ENCODE measurements around the gene IQSEC3. TPM values are rescaled to one million over a fixed set of nuclear protein-coding genes. Genes with fewer than 3 reads are reported as not detected.
"Not testable (repeated sequence)": the region's sequence is repeated elsewhere in the genome, so short reads cannot be mapped to it uniquely, and the experiment has no call there.

The IQSEC3 gene
- 0.86 TPM for total RNA-seq
- long read RNA-seq: 0 reads

DNA sequence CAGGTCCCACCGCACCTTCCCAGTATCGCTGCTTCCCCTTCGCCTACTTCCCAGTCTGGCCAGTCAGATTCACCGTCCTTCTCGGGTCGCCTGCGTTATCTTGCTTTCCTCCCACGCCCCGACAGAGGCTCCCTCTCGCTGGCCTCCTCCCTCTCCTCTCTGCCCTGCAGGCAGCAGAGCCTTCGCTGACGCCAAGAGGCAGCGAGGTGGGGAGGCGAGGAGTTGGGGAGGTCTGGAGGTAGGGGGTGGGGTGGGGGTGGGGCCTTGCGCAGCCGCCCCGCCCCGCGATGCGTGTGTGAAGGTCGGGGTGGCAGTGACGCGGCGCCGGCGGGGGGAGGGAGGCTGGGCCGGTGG, at the start of gene IQSEC3:
TSS of gene IQSEC3 (plus strand) at position 340 of the 354 bp plus-strand sequence. CDS start 116 bp downstream, outside the sequence.
- DNase-seq (ENCODE audit: low spot score): peak; percentile 41
- intact Hi-C loops (cut with DNase I): not testable (repeated sequence)

DNA sequence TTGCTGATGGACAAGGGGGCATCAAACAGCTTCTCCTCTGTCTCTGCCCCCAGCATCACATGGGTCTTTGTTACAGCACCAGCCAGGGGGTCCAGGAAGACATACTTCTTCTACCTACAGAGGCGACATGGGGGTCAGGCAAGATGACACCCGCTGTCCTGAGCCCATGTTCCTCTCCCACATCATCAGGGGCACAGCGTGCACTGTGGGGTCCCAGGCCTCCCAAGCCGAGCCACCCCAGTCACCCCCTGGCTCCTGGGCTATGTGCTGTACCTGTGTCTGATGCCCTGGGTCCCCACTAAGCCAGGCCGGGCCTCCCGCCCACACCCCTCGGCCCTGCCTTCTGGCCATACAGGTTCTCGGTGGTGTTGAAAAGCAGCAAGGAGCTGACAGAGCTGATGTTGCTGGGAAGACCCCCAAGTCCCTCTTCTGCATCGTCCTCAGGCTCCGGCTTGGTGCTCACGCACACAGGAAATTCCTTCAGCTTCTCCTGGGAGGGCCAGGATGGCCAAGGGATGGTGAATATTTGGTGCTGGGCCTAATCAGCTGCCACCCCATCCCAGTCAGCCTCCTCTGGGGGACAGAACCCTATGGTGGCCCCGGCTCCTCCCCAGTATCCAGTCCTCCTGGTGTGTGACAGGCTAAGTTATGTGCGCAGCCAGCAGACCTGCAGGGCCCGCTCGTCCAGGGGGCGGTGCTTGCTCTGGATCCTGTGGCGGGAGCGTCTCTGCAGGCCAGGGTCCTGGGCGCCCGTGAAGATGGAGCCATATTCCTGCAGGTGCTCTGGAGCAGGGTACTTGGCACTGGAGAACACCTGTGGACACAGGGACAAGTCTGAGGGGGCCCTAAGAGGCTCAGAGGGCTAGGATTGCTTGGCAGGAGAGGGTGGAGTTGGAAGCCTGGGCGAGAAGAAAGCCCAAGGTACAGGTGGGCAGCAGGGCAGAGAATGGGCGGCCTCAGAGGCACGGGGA, 48.9 kb upstream of the IQSEC3 start:
- intact Hi-C loops (cut with DNase I); DNase-seq (ENCODE audit: low spot score): not testable (repeated sequence)

DNA sequence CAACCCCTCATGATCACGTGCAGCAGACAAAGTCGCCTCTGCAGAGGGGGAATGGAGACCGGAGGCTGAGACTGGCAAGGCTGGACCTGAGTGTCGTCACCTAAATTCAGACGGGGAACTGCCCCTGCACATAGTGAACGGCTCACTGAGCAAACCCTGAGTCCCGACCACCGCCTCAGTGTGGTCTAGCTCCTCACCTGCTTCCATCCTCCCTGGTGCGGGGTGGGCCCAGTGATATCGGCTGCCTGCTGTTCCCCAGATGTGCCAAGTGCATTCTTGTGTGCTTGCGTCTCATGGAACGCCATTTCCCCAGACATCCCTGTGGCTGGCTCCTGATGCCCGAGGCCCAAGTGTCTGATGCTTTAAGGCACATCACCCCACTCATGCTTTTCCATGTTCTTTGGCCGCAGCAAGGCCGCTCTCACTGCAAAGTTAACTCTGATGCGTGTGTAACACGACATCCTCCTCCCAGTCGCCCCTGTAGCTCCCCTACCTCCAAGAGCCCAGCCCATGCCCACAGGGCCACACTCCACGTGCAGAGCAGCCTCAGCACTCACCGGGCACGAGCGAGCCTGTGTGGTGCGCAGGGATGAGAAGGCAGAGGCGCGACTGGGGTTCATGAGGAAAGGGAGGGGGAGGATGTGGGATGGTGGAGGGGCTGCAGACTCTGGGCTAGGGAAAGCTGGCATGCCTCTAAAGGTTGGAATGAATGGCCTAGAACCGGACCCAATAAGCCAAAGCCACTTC, 47.6 kb upstream of the IQSEC3 start:
- intact Hi-C loops (cut with DNase I); DNase-seq (ENCODE audit: low spot score): not testable (repeated sequence)

DNA sequence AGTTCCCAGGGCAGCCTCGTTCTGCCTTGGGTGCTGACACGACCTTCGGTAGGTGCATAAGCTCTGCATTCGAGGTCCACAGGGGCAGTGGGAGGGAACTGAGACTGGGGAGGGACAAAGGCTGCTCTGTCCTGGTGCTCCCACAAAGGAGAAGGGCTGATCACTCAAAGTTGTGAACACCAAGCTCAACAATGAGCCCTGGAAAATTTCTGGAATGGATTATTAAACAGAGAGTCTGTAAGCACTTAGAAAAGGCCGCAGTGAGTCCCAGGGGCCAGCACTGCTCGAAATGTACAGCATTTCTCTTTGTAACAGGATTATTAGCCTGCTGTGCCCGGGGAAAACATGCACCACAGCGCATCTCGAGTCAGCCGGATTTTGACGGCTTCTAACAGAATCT, 46.7 kb upstream of the IQSEC3 start:
- intact Hi-C loops (cut with DNase I); DNase-seq (ENCODE audit: low spot score): not testable (repeated sequence)

DNA sequence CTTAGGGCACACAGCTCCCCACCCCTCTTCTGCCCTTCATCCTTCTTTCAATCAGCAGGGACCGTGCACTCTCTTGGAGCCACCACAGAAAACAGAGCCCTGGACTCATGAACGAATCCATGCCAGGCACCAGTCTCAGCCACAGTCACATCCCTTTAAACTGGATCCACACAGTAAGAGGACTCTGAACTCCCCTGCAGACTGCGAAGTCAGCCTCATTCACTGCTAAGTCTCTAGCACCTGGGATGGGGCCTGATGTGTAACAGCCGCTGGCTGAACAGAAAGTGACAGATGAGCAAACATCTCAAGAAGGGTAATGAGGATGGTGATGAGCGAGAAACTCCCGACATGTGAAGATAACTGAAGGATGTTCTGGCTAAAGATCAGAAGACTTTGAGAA, 45.8 kb upstream of the IQSEC3 start:
- no peak for DNase-seq (ENCODE audit: low spot score)
- intact Hi-C loops (cut with DNase I): no loop called here

DNA sequence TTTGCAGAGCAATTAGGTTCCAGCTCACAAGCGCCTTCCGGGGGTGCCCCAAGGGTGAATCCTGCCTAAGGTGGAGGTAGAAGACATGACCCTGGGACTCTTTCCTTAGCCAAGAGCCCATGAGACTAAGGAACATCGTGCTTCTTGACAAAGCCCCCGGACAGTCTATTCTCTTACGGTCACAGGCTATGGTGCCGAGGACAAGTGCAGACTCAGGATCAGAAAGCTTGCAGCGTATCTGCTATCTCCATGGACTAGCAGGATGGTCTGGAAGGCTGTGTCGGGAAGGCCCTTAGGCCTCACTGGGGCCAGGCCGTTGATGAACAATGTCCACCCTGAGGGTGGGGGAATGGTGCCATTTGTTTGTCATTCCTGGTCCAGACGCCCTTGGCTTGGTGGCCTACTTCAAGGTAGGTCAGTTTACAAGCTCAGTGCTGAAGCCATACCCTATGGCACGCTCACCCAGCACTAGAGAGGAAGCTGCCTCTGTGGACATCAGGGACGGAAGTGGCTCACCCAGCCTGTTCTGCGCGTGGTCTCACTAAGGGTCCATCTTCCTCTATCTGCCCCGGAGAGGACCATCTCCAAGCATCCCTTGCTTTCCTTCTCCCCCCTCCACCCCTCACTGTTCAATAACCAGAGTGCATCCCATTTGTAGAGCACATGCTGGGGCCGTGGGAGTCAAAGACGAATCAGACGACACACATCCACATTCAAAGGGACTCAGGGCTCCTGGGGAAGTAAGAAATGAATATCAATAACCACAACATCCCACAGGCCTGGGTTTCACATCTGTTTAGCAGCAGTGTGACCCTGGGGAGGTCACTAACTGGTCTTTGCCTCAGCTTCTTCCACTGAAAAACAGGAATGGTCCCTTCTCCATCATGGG, 45.0 kb upstream of the IQSEC3 start:
- intact Hi-C loops (cut with DNase I): no loop called here
- DNase-seq (ENCODE audit: low spot score): no peak

DNA sequence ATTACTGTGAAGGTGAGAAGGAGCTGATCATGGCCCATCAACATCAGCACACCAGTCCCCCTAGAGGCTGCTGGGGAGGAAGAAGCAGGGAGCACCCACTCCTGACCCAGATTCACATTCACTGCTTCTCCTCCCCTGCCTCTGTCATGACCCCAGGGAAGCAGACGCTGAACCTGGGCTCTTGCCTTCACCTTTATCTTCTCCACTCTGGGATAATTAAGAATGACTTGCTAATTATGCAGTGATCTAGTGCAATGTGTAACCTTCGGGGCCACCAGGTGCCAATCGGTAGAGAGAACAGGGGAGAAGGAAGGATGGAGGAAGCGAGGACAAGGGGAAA, 44.4 kb upstream of the IQSEC3 start:
- intact Hi-C loops (cut with DNase I): no loop called here
- DNase-seq (ENCODE audit: low spot score): no peak

DNA sequence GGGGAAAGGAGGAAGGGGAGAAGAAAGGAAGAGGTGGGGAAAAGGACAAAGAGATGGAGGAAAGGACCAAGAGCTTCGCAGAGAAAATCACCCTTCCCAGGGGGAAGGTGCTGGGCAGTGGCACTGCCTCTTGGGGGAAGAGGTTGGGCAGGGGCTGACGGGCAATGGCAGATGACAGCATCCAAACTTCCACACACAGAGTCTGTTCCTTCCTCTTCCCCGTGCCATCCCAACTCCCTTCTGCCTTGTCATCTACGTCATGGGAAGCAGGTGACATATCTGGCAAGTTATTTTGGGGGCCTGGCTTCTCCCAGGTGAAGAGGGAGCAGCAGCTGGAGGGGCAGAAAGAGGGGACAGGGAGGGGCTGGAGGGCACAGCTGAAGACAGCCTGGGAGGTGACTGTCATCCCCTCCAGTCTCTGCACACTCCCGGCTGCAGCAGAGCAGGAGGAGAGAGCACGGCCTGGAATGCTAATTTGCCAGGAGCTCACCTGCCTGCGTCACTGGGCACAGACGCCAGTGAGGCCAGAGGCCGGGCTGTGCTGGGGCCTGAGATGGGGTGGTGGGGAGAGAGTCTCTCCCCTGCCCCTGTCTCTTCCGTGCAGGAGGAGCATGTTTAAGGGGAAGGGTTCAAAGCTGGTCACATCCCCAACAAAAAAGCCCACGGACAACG, 43.9 kb upstream of the IQSEC3 start:
- no peak for DNase-seq (ENCODE audit: low spot score)
- intact Hi-C loops (cut with DNase I): no loop called here

DNA sequence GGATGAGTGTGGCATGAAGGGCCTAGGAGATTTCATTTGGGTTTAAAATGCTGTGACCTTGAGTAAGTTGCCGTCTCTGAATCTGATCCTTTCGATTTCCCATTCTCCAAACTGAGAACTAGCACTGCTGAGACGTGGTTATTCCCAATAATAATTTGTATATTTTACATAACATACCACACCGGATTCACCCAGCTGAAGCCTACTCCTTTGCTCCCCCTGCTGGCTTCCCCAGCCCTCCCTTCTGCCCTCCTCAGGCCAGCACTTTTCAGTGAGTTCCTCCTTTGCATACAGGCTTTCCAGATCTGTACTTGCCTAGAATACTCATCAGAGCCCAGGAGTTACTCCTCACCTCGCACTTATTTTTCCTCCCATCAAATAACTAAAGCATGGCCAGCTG, 38.7 kb upstream of the IQSEC3 start:
- DNase-seq (ENCODE audit: low spot score); intact Hi-C loops (cut with DNase I): not testable (repeated sequence)

DNA sequence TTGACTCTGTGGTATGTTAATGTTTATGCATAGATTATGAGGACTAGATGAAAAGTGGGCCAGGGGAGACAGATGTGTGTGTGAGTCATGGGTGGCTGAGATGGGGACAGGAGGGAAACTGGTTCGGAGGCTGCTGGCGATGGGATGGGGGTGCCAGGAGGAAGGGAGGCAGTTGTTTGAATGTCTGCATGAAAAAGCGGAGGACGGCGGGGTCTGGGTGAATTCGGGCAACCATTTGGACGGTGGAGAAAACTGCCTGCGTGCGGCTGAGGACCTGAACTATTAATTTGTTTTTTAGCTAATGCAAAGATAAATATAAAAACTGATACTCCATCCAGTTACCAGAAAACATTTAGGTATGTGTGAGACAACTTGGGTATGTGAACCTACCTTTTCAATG, 27.8 kb upstream of the IQSEC3 start:
- DNase-seq (ENCODE audit: low spot score); intact Hi-C loops (cut with DNase I): not testable (repeated sequence)

DNA sequence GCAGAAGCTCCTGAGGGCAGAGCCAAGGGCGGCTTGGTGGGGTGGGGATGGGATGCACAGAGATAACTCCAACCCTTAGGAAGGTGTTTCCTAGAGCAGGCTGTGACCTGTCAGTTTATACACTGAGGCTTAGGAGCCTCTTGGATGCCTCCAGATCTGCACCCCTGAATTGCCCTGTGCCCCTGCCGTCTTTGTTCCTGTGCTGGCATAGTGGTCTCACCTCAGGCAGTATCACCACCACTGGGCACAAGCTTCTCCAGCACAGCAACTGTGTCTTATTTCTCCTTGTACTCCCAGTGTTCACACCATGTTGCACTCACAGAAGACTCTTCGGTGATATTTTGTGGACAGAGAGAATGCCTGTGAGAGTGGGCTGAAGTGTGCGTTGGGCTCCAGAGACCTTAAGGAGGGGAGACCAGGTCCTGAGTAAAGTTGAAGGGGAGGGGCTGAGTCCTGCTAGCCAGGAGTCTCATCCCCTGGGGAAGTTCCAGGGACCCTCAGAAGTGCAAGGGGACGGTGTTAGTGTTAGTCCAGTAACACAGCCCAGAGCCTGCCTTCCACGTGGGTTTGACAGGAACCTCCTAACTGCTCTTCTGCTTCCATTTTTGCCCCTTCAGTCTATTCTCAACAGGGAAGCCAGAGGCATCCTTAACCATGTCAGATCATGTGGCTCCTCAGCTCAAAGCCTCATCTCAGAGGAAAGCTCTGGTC, 26.9 kb upstream of the IQSEC3 start:
- DNase-seq (ENCODE audit: low spot score); intact Hi-C loops (cut with DNase I): not testable (repeated sequence)

DNA sequence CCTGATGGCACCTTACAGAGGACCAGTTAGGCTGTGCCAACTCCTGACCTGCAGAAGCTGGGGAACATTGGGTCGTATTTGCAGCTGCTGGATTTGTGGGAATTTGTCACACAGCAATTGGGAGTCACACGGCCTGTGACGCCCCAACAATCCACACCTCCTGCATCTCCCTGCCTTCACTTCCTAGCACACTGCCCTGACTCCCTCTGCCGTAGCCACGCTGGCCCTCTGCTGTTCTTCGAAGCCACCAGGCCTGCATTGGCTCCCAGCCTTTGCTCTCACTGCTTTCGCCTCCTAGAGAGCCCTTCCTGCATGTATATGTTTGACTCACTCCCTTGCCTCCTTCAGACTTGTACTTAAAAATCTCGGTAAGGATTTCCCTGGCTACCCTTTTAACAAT, 22.2 kb upstream of the IQSEC3 start:
- intact Hi-C loops (cut with DNase I): not testable (repeated sequence)
- peak; percentile 47 for DNase-seq (ENCODE audit: low spot score)

DNA sequence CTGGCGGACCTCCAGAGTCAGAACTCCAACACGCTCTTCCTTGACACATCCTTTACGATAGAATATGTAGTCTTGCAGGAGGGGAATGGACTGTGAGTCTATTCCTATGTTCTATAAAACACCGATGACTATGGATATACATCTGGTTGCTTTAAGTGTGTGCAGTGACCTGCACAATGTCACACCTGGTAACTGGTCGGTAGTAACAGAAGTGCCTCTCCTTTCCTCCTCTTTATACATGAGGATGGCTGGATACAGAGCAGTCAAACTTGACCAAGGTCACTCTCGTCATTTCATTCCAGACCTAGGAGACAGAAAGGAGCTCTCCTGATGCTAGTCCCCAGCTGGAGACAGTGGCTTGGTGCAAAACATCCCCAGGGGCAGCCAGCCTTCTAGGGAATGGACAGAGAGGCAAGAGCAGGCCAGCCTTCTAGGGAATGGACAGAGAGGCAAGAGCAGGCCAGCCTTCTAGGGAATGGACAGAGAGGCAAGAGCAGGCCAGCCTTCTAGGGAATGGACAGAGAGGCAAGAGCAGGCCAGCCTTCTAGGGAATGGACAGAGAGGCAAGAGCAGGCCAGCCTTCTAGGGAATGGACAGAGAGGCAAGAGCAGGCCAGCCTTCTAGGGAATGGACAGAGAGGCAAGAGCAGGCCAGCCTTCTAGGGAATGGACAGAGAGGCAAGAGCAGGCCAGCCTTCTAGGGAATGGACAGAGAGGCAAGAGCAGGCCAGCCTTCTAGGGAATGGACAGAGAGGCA, 21.2 kb upstream of the IQSEC3 start:
- DNase-seq (ENCODE audit: low spot score); intact Hi-C loops (cut with DNase I): not testable (repeated sequence)

DNA sequence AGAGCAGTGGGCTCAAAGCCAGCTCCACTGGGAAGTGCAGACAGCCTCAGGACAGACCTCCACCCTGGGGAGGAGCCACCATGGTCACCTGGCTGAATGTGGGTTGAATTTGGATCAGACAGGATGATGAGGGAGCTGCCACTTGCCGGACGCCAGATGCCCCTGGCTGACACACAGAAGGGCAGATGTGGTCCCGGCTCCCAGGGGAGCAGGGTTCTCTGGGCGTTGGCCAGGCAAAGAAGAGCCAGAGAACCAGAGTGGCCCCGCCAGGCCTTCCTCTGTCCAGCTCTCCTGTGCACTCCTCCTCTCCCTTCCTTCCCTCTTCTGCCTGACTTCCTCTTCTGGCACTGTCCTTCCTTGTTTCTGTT, 20.6 kb upstream of the IQSEC3 start:
- peak; percentile 66 for DNase-seq (ENCODE audit: low spot score)
- intact Hi-C loops (cut with DNase I): not testable (repeated sequence)

DNA sequence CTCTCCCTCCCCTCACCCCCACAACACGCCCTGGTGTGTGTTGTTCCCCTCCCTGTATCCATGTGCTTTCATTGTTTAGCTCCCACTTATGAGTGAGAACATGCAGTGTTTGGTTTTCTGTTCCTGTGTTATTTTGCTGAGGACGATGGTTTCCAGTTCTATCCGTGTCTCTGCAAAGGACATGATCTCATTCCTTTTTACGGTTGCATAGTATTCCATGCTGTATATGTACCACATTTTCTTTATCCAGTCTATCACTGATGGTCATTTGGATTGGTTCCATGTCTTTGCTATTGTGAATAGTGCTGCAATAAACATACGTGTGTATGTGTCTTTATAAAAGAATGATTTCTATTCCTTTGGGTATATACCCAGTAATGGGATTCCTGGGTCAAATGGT, 20.0 kb upstream of the IQSEC3 start:
- intact Hi-C loops (cut with DNase I): not testable (repeated sequence)

DNA sequence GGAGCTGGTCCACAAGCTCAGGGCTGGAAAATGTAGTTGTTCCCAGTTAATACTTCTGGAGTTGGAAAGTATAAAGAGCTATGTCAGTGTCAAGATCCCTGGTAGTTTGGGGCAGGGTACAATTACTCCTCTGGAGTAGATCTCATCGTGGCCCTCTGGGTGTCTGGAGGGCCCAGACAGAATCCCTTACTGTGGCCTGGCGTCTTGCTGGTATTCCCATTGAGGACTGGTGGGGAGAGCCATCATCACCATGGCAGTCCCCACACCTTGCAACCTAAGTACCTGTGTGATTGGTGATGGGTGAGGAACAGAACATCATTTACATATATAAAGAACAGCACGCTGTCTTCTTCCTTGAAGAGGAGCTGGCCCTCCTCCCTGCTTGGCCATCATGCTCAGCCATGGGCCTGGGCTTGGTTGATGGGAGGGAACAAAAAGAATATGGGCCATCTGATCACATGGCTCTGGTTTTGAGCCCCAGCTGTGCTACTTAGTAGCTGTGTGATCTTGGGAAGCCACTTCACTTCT, 18.8 kb upstream of the IQSEC3 start:
- intact Hi-C loops (cut with DNase I); DNase-seq (ENCODE audit: low spot score): not testable (repeated sequence)

More for the DNA sequence above, 20.0 kb upstream of the IQSEC3 start:
- DNase-seq (ENCODE audit: low spot score): peak; percentile 33

DNA sequence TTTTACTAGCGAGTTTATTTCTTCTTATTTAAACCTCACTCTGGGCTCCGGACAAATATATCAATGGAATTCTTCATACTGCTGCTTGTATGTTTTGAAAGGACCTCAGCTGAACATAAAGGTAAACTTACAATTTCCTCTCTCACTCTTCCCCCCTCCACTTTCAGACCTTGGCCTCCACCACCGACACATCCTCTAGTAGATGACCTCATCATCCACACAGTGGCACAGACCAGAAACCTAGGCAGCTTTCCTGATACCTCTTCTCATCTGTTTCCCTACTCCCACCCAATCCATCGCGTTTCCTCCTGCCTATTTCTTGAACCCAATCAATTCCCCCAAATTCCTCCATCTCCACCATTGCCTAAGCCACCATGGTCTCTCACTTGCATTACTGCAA, 17.4 kb upstream of the IQSEC3 start:
- intact Hi-C loops (cut with DNase I); DNase-seq (ENCODE audit: low spot score): not testable (repeated sequence)

DNA sequence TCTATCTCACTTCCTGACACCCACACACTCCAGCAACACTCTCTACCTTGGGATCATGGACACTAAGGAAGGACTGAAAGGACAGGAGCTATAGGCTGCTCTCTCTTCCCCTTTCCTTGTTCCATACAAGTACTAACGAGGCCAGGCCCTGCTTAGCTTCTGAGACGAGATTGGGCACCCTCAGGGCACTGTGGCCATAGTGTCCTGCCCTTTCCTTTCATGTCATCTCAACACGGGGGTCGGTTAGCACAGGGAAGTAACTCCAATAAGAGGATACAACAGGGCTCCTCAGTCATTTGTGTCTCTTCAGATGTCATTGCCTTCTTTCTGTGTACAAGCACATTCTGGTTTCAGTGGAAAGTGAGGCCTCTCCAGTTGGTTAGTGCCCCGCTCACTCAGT, 15.5 kb upstream of the IQSEC3 start:
- intact Hi-C loops (cut with DNase I): not testable (repeated sequence)

More for the DNA sequence above, 15.5 kb upstream of the IQSEC3 start:
- peak; percentile 55 for DNase-seq (ENCODE audit: low spot score)

Measured in cardiac septum (tissue), 1 donor.